ENCODE data around the gene IFNL4. TPM values are rescaled to one million over a fixed set of nuclear protein-coding genes. Genes with fewer than 3 reads are reported as not detected.
"Not testable (repeated sequence)": the region's sequence is repeated elsewhere in the genome, so short reads cannot be mapped to it uniquely, and the experiment has no call there.

Gene IFNL4
- total RNA-seq, 1 donor from 2014 or later: not detected

DNA sequence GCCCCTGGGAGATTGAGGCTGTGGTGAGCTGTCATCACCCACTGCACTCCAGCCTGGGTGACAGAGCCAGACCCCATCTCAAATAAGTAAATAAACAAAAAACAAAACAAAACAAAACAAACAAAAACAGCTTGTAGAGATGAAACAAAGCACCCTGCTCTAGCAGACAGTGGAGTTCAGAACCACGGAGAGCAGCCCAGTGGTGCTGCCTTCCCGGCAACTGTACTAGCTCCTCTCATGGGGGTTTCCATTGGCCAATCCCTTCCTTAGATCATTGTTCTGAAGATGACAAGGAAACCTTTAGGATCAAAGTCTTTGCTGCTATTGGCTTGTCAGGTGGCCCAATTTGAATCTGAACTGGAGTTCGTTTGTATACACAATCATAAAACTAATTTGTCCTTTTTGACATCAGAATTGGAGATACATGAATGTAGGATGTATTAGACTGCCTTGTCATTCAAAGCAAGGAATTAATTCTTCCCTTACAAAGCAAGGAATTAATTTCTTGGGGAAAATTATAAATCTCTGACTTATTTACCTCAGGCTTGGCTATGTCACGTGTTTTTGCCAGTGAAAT, 24.9 kb downstream of the IFNL4 start:
- Histone ChIP-seq H3K27me3 (ENCODE audit: control insufficient read depth, insufficient read depth, low read length) (peaks cover 2% of the 10 kb centered on the region), H3K4me3 (ENCODE audit: low read depth, low read length) (no peak overlapping the region), H3K36me3 (ENCODE audit: control insufficient read depth, insufficient read depth, low read length) (no peaks in the 10 kb centered on the region)
- TF ChIP-seq, protein P1, sequence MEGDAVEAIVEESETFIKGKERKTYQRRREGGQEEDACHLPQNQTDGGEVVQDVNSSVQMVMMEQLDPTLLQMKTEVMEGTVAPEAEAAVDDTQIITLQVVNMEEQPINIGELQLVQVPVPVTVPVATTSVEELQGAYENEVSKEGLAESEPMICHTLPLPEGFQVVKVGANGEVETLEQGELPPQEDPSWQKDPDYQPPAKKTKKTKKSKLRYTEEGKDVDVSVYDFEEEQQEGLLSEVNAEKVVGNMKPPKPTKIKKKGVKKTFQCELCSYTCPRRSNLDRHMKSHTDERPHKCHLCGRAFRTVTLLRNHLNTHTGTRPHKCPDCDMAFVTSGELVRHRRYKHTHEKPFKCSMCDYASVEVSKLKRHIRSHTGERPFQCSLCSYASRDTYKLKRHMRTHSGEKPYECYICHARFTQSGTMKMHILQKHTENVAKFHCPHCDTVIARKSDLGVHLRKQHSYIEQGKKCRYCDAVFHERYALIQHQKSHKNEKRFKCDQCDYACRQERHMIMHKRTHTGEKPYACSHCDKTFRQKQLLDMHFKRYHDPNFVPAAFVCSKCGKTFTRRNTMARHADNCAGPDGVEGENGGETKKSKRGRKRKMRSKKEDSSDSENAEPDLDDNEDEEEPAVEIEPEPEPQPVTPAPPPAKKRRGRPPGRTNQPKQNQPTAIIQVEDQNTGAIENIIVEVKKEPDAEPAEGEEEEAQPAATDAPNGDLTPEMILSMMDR (IDR thresholded peaks at IDR 0.05; ENCODE audit: insufficient read depth, low read length, poor library complexity, severe bottlenecking): no peak
- no peak for DNase-seq (ENCODE audit: low read depth)

DNA sequence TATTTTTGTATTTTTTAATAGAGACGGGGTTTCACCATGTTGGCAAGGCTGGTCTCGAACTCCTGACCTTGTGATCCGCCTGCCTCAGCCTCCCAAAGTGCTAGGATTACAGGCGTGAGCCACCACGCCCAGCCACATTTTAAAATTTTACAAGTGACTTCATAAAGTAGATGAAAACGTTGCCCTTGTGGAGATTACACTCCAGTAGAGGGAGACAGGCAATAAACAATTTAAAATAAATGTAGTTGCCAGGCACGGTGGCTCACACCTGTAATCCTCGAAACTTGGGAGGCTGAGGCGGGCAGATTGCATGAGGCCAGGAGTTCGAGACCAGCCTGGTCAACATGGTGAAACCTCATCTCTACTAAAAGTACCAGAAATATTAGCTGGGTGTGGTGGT, 29.5 kb downstream of the IFNL4 start:
- not testable (repeated sequence) for H3K27me3 ChIP-seq (ENCODE audit: control insufficient read depth, insufficient read depth, low read length); H3K4me3 ChIP-seq (ENCODE audit: low read depth, low read length); H3K36me3 ChIP-seq (ENCODE audit: control insufficient read depth, insufficient read depth, low read length); DNase-seq (ENCODE audit: low read depth)

DNA sequence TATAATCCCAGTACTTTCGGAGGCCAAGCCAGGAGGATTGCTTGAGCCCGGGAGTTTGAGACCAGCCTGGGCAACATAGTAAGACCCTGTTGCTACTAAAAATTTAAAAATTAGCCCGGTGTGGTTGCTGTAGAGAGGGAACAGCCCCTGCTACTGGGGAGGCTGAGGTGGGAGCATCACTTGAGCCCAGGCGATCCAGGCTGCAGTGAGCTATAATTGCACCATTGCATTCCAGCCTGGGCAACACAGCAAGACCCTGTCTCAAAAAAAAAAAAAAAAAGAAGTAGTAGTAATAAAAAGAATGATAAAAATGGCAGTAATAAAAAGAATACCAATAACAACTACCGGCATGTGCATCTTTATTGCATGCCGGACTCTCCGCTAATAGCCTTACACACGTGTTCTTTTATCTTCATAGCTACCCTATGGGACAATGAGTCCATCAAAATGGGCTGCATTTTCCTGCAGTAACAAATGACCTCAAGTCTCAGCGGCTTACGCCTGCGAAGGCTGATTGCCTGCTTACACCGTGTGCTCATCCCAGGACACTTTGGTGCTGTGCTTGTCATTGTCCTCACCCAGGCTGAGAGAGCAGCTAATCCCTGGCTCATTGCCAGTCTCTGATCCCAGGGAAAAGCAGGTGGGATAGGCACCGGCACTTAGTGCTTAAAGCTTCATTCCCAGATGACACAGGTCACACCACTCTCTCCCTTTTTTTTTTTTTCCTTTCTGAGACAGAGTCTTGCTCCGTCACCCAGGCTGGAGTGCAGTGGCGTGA, 30.2 kb downstream of the IFNL4 start:
- no peak for DNase-seq (ENCODE audit: low read depth)
- no peak overlapping the region for H3K4me3 ChIP-seq (ENCODE audit: low read depth, low read length)
- peaks cover 4% of the 10 kb centered on the region for H3K27me3 ChIP-seq (ENCODE audit: control insufficient read depth, insufficient read depth, low read length)
- H3K36me3 ChIP-seq (ENCODE audit: control insufficient read depth, insufficient read depth, low read length): no peaks in the 10 kb centered on the region
- TF ChIP-seq, protein P1 (IDR thresholded peaks at IDR 0.05; ENCODE audit: insufficient read depth, low read length, poor library complexity, severe bottlenecking): no peak

DNA sequence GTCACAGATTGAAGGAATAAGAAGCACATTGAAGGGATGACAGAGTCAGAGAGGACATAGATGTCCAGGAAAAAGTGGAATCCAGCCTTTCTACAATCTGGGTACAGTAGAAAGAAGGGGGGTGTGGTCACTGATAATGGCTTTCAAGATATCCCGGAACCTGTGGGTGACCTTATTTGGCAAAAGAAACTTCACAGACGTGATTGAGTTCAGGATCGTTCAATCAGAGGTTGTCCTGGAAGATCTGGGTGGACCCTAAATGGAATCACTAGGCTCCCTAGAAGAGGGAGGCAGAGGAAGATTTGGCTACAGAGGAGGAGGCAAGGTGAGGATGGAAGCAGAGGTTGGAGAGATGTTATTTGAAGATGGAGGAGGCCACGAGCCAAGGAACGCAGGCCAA, 31.6 kb downstream of the IFNL4 start:
- DNase-seq (ENCODE audit: low read depth): no peak
- no peak overlapping the region for H3K4me3 ChIP-seq (ENCODE audit: low read depth, low read length)
- no peaks in the 10 kb centered on the region for H3K36me3 ChIP-seq (ENCODE audit: control insufficient read depth, insufficient read depth, low read length)
- TF ChIP-seq, protein P1 (IDR thresholded peaks at IDR 0.05; ENCODE audit: insufficient read depth, low read length, poor library complexity, severe bottlenecking): no peak
- H3K27me3 ChIP-seq (ENCODE audit: control insufficient read depth, insufficient read depth, low read length): peaks cover 4% of the 10 kb centered on the region

DNA sequence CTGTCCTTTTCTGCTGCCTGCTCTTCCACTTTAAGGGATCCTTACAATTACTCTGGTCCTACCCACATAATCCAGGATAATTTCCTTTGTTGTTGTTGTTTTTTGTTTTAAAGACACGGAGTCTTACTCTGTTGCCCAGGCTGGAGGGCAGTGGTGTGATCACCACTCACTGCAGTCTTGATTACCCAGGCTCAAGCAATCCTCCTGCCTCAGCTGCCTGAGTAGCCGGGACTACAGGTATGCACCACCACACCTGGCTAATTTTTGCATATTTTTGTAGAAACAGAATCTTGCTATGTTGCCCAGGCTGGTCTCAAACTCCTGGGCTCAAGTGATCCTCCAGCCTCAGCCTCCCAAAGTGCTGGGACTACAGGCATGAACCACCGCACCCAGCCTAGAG, 33.3 kb downstream of the IFNL4 start:
- not testable (repeated sequence) for DNase-seq (ENCODE audit: low read depth); H3K27me3 ChIP-seq (ENCODE audit: control insufficient read depth, insufficient read depth, low read length); H3K36me3 ChIP-seq (ENCODE audit: control insufficient read depth, insufficient read depth, low read length); H3K4me3 ChIP-seq (ENCODE audit: low read depth, low read length)

DNA sequence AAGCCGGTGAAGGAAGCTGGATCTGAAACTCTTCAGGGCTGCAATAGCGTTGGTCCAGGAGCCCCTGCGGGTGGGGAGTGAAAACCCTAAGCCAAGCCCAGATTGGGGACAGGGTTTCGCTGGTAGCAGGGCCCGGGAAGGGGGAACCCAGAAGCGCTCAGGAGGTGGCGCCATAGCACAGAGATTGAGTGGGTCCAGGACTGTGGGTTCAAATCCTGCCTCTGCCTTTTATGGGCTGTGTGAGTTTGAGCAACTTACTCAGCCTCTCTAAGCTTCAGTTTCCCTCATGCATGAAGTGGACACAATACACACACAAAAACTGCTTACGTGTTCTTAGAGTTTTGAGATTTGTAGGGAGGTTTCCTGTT, 36.3 kb downstream of the IFNL4 start:
- Histone ChIP-seq H3K27me3 (ENCODE audit: control insufficient read depth, insufficient read depth, low read length) (peaks cover 4% of the 10 kb centered on the region), H3K36me3 (ENCODE audit: control insufficient read depth, insufficient read depth, low read length) (no peaks in the 10 kb centered on the region), H3K4me3 (ENCODE audit: low read depth, low read length) (no peak overlapping the region)
- DNase-seq (ENCODE audit: low read depth): no peak
- TF ChIP-seq, protein P1 (IDR thresholded peaks at IDR 0.05; ENCODE audit: insufficient read depth, low read length, poor library complexity, severe bottlenecking): peak; percentile 33

Measured in kidney epithelial cell (primary cell).